Stimulated activated naive CD4-positive, alpha-beta T cell treated with Interleukin-2 at 50 U/mL for 16 hours (primary cell): ENCODE data around the gene STRADB.
"Not testable (repeated sequence)": the region's sequence is repeated elsewhere in the genome, so short reads cannot be mapped to it uniquely, and the experiment has no call there.

Experiments
- DNase-seq: peaks from one replicate; lab custom pipeline; 2025; lab: John Stamatoyannopoulos, UW

The STRADB gene, protein sequence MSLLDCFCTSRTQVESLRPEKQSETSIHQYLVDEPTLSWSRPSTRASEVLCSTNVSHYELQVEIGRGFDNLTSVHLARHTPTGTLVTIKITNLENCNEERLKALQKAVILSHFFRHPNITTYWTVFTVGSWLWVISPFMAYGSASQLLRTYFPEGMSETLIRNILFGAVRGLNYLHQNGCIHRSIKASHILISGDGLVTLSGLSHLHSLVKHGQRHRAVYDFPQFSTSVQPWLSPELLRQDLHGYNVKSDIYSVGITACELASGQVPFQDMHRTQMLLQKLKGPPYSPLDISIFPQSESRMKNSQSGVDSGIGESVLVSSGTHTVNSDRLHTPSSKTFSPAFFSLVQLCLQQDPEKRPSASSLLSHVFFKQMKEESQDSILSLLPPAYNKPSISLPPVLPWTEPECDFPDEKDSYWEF

DNA sequence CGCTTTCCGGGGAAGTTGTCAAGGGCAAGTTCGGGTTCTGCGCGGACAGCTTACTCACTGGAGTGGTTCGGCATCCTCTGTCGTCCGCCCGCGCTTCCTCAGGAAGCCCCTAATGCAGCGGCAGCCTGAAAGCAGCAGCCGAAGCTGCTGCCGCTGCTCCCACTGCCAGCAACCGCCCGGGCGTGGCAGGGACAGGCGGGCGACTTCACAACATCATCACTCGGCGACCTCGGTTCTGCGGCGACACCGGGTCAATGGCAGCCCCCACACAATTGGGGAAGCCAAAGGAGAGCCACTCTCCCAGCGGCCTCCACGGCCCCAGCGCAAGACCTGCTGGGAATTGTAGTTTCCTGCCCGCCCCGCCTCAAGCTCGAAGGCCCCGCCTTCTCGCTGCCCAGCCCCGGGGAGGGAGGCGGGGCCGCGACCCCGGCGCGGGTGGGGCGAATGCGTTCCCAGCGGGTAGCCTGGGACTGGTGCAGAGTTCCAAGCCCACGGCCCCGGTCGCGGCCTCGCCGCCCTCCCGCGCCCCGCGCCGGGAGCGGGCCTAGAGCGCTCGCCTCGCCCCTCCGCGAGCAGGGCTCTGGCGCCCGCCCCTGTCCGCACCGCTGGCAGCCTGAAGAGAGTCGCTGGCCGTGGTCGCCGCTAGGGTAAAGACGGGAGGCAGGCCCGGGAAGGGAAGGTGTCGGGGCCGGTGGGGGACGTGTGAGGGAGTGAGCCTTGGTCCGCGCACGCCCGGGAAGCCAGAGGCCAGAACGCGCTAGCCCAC lies at the start of gene STRADB, which contains the start of gene TRAK2:
Gene STRADB, plus strand, starts transcription at position 449 of the 766 bp plus-strand sequence. CDS start 3,101 bp downstream, outside the sequence.
Gene TRAK2, minus strand, starts transcription at position 167 of the 766 bp plus-strand sequence. CDS start 30,951 bp downstream, outside the sequence.
- peak; percentile 96 for DNase-seq

DNA sequence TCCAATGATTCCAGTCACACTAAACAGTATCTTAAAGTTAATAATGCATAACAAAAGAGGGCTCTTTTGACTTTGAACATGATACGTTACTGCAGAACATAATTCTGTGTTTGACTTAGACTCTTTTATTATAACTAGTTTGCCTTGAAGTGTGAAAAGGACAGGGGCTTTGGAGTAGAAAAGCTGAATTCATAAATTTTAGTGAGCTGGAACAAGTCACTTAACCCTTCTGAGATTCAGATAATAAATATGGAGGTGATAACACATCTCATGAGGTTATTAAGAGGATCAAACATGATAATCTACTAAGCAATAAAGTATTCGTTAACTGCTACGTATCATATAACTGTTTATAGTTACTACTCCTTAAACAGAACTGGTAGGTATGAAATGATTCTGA lies 49.7 kb upstream of the STRADB start:
- no peak for DNase-seq

DNA sequence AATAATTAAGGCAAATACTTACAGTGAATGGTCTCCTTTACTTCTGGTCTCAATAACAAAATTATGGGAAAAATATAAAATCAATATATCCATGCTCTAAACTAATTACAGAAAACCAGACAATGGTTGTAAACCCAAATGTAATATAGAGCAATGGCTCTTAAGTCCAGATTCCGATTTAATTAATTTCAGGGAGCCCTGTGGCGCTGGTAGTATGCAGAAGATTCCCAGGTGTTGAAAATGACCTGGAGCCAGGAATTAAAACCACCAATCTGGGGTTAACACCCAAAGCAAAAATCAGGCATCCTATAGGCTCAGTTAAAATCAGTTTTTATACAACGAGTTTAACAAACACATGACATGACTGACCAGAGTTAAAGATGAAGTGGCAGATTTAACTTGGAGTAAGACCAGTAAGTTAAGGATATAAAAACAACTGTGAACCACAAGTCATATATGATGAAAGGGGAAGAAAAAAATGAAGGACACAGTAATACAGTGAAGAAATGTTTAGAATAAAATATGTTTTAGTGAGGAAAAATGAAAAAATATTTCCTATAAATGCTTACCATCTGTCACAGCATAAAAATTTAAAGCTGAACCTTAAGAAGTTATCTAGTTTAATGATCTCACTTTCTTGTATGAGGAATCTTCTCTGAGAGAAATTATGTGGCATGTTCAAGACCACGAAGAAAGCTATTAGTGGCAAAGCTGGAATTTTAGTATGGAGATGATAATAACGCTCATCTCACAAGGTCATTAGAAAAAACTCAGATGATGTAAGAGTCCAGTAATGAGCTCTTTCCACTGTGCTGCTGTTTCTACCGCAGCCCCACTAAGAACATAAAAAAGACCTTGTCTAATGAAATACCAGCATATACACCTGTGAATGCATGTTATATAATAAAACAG lies 48.6 kb upstream of the STRADB start:
- no peak for DNase-seq

DNA sequence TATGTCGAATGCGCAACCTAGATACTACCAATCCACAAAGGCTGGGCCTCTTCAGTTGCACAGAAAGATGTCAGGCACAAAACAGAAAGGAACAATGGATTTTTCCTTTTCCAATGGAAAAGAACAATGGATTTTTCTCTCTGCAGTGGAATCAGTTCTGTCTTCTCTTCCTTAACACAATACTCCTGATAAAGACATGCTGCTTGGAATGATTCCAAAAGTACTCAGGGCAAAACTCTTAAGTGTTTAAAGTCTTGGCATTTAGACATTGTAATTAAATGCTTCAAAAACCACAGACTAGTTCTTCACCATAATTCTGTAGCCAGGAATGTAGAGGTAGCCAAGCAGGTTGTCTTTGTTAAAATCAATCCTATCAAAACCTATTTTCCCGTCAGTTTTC lies 47.7 kb upstream of the STRADB start:
- DNase-seq: no peak

DNA sequence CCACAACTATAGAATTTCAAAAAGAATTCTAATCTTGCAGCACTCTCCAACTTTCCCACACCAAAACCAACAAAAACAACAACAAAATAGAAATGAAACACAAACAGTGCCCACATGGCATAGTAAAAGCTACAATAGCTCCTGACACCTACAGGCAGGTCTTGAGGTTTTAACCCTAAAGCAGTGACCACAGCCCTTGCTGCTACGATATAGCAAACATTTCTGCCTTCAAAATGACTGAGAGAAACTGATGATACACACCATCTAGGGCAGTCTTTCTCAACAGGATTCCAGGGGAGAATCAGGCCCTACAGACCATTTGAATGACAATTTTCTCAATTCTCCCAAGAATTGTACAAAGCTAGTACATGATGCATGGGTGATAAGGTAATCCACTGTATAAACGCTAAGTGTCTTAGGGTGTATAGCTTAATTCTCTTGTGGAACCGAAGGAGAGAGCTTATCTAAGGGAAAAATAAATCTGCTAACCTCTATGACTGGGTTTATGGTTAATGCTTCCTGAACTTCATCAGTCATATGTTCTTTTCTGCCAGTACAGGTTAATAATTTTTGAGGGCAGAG lies 46.8 kb upstream of the STRADB start:
- no peak for DNase-seq

DNA sequence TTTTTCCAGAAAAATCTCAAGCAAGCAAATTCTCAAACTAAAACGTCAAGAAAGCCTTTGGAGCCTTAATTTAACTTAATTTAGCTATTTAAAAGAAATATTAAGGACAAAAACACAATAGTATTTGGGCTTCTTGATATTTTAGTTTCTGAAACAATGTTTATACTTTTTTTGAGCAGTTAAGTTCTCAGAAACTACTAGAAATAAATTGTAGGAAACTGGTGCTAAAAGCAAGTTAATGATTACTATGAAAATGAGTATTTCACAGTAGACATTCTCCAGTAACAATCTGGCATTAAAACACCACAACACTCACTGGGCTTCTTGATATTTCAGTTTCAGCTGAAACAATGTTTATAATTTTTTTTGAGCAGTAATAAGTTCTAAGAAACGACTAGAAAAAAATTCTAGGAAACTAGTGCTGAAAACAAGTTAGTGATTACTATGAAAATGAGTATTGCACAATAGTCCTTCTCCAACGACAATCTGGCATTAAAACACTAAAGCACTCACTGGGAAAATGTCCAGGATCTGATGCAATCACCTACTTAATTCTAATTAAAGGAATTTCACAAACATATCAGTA lies 45.4 kb upstream of the STRADB start:
- DNase-seq: no peak

DNA sequence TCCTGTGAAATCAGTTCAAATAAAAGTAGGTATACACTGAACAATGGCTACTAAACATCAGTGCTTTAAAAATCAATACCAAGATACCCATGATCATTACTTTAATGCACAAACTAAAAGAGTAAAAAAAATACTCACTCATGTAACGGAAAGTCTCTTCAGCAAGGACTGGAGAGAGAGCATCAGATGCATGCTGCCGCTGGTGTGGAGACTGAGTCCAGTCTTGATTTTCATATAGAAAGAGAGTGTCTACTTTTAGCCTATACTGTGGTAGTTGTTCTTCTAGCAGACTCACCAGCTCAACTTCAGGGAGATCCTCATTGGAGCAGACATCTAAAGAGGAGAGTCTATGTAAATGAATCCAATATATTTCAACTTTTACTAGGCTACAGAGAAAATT lies 44.3 kb upstream of the STRADB start:
- DNase-seq: no peak

DNA sequence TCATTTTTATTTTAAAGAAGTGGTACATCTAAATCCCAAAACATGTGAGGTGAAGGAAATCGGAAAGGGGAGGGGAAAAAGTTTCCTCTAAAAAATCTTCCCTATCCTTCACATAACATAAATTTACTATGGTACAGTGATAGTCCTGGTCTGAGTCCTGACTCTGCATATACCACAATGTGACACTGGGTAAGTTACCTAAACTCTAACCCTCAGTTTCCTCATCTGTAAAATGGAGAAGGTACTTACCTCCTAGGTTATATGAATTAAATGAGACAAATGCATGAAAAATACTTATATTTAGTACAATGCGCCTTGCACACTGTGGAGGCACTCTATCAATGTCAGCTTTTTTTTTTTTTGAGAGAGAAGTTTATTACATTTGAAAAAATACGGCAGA lies 42.6 kb upstream of the STRADB start:
- no peak for DNase-seq

DNA sequence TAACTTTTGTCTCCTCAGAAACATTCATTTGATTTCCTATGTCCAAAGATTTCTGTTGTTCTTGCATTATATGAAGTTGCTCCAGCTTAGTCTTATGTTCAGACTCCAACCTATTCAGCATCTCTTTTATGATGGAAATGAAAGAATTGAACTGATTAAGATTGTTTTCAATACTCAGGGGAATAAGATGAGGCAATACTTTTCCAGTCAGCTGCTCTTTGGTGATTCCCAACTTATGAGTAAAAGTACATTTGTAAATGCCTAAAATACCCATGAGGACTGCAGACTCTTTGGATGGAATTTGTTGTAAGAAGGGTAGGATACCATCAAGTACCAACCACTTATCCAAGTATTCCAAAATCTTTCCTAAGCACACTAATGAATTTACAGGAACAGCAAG lies 40.1 kb upstream of the STRADB start:
- DNase-seq: no peak

DNA sequence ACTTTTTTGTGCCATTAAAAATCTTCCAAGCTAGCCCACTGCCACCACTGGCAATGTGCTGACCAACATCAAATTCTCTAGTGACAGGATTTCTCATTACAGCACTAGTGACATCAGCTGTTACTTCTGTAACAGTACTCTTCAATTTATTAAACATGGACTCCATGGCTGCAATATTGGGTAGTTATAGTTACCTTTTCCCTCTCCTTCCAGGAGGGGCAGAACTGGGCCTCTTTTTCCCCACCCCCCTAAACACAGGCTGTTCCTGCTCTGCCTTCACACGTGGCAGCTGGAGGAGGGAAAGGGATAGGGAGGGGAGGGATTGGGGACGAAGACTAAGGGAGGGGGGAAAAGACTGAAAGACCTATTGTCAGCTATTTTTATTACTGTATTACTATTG lies 38.4 kb upstream of the STRADB start:
- DNase-seq: no peak

DNA sequence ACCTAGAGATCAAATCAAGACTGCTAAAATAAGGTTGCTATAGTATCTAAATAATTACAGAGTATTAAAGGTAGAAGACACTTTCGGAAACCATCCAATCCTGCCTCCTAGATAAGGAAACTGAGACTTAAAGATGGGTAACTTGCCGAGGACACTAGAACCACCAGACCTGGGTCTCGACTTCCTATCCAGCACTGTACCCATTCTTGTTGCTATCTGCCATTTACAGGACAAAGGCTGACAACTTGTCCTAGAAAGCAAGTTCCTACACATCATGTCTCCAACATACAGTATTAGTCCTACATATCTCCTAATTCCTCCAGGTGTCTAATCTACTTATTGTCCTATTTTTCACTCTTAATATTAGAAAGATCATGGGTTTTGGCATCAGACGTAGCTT lies 38.0 kb upstream of the STRADB start:
- DNase-seq: no peak

DNA sequence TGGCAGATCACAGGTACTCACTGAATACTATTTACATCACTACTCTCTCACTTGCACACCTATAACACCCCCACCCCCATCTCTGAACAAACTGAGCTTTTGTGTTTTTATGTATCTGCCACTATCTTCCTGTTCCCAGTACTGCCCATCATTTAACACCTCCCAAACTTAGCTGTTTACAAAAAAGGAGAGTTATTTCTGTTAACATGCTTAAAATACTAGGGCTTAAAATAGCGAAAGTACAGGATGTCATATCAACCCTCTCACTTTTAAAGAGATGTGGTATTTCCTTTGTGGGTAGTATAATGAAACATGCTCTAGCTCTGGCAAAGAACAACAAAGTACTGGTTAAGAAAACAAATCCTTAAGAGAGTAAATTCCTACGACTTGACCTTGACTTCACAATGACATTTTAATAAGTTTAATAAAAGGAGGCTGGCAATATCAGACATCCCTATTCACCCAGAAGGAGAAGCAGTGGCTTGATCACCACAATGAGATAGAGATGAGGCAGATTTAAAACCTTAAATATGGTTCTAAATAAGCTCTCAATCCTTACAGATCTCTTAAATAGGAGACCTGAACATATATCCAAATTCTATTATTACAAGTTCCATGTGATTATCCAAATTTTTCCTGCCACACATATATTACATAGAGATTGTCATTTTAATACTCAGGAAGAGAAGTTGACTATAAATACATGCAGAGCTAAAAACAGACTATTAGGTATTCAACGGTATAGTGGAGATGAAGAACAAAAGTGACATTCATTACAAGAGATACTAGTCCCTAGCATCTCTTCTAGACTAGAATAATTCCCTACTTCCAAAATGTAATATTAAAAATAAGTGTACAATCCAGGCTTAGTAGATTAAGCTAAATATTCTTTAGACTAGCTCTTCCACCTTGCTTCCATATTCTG lies 37.2 kb upstream of the STRADB start:
- DNase-seq: no peak

DNA sequence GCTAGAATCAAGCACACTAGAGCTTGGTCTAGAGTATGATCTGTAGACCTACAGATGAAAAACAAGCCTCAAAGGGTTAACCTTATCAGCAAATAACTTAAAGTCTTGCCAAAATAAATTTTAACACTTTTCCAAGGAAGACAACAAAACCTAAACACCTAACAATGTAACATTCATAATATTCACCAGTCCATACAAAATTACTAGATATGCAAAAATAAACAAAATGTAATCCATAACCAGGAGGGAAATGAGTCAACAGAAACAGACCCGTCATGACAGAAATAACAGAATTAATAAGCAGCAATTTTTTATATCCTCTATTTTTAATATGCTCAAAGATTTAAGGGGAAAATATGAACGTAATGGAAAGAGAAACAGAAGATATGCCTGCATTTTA lies 36.4 kb upstream of the STRADB start:
- no peak for DNase-seq

DNA sequence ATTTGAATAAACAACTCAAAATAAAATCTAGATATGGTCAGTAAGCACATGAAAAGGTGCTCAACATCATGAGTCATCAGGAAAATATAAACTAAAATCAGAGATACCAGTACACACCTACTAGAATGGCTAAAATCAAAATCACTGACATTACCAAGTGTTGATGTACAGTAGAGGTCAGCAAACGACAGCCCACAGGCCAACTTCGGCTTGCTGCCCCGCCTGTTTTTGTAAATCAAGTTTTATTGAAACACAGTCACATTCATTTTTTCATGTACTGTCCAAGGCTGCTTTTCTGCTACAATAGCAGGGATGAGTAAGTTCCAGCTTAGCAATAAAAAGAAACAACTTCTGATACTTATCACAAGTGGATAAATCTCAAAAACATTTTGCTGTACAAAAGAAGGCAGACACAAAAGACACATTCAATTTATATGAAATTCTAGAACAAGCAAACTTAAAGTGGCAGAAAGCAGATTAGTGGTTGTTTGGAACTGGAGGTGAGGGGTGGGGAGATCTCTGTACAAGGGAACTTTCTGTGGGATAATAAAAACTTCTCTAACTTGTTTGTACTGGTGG lies 32.4 kb upstream of the STRADB start:
- DNase-seq: no peak

DNA sequence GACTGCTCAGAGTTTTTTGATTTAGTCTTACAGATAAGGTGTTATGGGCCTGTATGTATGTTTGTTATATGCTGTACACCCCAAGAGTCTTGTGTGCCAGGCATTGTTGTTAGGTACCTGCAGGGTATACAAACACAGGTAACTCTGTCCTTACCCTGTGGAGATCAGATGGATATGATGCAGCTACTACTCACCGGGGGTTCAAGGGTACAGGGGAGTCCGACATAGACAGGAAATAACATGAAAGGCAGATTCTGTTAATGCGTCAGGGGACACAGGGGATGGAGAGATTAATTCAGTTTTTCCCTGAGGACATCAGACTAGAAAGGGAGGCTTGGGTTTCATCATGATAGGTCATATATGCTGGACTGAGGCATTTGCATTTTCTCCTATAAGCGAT lies 31.6 kb upstream of the STRADB start:
- DNase-seq: no peak

DNA sequence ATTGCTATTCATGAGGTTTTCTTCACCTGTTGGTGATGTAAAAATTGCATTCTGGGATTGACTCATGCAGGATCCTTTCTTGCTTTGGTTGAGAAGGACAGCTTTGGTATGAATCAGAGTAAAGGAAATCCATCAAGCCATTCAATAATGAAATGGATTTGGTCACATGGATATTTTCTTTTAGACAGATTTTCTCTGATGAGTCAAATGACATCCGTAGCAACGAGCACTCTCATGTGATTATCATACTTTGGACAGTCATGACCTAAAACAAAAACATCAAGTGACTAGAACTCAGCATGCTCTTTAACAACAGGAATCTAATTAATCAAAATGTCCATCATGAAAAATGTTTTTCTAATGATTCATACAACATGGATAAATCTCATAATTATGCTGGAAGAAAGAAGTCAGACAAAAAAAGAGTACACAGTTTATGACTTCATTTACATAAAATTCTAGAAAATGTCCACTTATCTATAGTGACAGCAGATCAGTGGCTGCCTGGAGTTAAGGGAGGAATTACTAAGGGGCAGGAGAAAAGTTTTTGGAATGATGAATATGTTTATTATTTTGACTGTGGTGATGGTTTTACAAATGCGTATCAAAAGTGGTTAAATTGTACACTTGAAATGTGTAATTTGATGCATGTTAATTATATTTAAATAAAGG lies 31.0 kb upstream of the STRADB start:
- DNase-seq: no peak

DNA sequence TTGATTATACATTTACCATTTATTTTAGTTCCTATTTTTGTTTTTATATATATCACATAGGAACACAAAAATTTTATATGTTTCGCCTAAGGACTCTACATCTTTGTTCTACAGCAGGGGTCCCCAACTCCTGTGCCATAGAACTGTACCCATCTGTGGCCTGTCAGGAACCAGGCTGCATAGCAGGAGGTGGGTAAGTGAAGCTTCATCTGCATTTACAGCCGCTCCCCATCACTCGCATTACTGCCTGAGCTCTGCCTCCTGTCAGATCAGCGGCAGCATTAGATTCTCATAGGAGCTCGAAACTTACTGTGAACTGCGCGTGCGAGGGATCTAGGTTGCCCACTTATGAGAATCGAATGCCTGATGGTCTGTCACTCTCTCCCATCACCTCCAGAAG lies 25.6 kb upstream of the STRADB start:
- no peak for DNase-seq

DNA sequence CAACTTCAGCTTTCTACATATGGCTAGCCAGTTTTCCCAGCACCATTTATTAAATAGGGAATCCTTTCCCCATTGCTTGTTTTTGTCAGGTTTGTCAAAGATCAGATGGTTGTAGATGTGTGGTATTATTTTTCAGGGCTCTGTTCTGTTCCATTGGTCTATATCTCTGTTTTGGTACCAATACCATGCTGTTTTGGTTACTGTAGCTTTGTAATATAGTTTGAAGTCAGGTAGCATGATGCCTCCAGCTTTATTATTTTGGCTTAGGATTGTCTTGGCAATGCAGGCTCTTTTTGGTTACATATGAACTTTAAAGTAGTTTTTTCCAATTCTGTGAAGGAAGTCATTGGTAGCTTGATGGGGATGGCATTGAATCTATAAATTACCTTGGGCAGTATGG lies 23.2 kb upstream of the STRADB start:
- DNase-seq: not testable (repeated sequence)

DNA sequence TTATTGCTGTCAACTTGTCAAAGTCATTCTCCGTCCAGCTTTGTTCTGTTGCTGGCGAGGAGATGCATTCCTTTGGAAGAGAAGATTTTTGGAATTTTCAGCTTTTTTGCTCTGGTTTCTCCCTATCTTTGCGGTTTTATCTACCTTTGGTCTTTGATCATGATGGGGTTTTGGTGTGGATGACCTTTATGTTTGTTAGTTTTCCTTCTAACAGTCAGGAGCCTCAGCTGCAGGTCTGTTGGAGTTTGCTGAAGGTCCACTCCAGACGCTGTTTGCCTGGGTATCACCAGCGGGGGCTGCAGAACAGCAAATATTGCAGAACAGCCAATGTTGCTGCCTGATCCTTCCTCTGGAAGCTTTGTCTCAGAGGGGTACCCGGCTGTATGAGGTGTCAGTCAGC lies 21.7 kb upstream of the STRADB start:
- not testable (repeated sequence) for DNase-seq
